ENCODE measurements around the gene ZNF423.
"Not testable (repeated sequence)": the region's sequence is repeated elsewhere in the genome, so short reads cannot be mapped to it uniquely, and the experiment has no call there.

The ZNF423 gene

GRCh38 chr16:49575346-49576172, 280.4 kb downstream of the ZNF423 start:
- no peak for DNase-seq

GRCh38 chr16:49574826-49575225, 281.1 kb downstream of the ZNF423 start:
- DNase-seq, result no peak

DNA sequence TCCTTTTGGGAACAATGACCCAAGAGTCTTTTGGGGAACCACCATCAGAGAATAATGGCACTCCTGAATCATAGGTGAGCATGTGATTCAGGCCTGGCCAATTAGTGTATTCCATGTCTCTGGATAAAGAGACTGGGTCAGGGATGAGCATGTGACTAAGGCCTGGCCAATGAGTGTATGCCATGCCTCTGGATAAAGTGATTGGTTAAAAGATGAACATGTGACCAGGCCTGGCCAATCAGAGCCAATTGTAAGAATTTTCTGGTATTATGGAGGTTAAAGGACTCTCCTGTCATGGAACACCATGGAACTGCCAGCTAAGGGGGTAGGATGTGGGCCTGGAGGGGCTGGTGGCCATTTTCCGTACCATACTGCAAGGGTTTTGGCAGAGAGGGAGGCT, 288.0 kb downstream of the ZNF423 start:
- no peak for DNase-seq

GRCh38 chr16:49566432-49566831, 289.5 kb downstream of the ZNF423 start:
- DNase-seq, result no peak

- DNase-seq, result no peak
Measured at GRCh38 chr16:49564496-49565229, 291.2 kb downstream of the ZNF423 start.

DNA sequence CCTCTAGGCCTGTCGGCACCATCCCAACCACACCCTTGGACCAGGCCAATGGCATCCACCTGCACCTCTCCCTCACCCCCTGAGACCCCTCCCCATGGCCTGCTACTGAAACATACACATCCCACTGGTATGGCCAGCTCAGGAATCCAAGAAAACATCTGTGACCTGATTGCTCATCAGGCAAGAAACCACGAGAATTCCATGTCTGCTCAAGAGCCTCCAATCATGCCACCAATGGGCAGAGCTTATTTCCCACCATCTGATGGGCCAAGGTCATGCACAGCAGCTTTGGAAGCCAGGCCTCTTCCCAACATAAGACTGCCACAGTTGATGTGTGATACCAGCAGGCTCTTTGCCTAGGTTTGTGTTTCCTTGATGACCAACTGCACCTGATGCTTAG, 292.2 kb downstream of the ZNF423 start:
- DNase-seq, result no peak

DNA sequence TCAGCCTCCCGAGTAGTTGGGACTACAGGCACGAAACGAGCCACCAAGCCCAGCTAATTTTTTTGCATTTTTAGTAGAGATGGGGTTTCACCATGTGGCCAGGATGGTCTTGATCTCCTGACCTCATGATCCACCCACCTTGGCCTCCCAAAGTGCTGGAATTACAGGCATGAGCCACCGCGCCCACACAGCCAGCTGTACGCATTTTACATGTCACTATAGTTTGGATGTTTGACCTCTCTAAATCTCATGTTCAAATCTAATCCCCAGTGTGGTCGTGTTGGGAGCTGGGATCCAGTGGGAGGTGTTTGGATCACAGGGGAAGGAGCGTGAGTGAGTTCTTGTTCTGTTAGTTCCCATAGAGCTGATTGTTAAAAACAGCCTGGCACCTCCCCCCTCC, 293.0 kb downstream of the ZNF423 start:
- DNase-seq, result not testable (repeated sequence)

GRCh38 chr16:49562228-49562627, 293.7 kb downstream of the ZNF423 start:
- DNase-seq, result no peak

DNA sequence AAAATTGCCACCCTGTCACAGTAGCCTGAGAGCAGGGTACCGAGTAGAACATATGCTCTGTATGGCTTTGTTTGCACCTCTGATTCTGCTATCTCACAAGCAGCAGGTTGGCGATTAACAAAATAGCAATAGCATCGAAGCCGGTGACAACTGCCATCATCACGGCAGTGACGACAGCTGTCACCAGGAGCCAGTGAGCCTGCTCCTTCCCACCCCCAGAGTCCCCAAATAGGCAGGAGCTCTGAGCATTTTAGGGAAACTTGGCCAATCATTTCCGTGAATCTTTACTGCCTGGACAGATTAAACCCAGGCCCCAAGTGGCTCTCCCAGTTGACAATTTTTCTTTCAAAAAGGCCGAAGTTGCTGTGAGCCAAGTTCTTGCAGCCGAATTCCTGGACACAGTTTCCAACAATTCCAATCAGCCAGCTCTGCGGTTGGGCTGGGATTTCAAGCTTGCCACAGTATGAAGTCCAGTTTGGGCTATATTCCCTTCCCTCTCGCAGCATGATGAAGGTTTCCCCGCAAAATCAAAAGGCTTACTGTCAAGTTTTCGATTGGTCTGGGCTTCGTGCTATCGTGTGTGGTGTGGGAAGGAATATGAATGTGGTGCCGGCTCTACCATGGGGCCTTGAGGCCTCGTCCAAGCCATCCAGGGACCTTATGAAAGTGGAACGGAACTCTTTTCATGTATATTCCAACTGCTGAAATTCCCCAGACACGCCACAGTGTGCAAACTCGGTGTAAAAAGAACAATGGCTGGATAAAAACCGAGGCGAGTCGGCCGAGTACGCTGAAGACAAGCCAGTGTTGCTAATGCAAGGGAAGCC, 295.7 kb downstream of the ZNF423 start:
- DNase-seq, result no peak

- DNase-seq, result no peak
Measured at GRCh38 chr16:49559242-49559641, 296.7 kb downstream of the ZNF423 start.

- DNase-seq, result no peak
Measured at GRCh38 chr16:49558451-49558850, 297.5 kb downstream of the ZNF423 start.

DNA sequence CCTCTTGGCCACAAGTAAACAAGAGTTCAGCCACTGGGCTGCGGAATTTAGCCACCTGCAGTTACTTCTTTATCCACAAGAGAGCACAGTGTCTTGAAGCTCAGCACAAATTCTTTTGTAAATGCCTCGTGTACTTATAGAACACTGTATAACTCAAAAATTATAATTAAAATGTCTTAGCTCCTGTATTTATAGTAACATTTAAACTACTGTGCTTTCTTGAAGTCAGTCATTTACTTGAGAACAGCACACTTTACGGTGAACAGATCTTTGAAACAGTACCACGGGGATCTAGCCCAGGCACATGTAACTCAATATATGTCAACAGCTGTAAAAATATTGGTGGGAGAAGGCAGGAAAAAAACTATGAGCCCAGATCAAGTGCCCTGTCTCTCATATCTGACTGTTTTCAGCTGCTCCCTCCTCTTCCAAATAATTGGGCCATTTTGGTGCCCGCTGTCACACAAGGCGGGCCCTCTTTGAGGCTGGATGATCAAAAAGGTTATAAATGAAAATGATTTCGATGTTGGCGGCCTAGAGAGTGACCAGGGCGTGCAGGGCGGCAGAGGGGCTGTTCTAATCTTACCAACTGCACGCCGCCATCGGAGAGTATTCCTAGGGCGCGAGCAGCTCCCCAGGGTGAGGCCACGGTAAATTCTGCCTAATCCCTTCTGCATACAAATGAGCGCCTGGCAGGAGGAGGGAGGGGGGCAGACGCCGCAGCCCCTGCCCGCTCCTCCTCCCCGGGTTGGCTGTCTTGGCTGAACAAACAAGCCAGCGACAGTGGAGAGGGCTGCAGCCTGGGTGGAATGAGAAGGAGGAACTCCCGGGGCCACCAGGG, 299.1 kb downstream of the ZNF423 start:
- no peak for DNase-seq

DNA sequence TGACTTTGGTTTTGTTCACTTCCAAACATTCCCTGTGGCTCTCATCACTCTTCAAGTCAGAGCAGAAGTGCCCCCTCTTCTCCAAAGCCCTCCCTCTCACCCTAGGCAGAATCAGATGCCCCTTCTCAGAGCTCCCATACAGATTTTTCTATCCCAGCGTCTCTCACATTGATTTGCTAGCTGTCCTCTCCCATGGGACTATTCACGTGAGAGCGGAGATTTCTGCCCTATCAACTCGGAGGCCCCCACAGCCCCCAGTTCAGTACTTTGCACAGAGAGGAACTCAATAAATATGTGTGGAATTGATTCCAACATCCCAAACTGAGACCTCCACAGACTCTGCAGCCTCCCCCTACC, 299.7 kb downstream of the ZNF423 start:
- DNase-seq, result no peak

GRCh38 chr16:49554681-49555080, 301.2 kb downstream of the ZNF423 start:
- no peak for DNase-seq

DNA sequence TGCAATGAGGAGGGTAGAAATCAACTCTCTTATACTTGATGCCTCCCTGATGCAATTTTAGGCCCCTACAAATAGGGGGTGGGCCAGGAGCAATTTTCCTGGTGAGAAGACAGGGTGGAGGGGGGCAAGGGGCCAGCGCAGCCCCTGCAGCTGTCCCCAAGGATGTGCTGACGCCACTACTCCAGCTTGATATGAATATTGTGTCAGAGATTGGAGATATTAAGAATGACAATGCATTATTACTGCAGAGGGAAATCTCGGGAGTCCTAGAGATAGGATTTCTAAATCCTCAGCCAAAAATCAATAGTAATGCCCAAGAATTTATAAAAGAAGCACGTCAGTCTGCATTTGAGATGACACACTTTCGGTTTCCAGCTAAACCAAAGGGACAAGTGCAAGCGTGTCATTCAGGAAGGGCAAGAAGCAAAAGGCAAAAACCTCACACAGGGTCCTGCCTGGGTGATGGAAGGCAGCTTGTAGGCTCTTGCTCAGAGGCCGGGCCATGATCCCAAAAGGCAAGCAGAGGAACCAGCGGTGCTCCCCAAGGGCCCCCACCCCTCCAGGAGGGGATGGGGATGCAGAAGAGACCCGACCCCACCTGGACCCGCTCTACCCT, 303.5 kb downstream of the ZNF423 start:
- DNase-seq, result no peak

GRCh38 chr16:49550666-49551065, 305.2 kb downstream of the ZNF423 start:
- DNase-seq, result no peak

DNA sequence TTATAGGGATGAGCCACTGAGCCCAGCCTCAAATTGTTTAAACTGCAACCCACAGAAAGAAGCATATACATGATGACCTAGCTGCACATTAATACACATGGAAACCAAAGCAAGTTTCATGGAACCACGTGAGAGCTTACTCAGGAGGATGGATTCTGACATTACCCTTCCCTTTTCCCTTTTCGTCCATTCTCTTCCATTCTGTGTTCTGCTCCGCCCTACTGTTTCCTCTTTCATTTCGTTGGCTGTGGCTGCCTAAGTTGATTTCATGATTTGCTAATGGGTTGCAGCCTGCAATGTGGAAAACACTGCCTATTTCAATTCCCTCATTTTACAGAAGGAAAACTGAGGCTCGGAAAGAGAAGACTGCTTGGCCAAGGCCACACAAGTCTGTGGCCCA, 305.8 kb downstream of the ZNF423 start:
- no peak for DNase-seq

GRCh38 chr16:49548325-49548970, 307.5 kb downstream of the ZNF423 start:
- no peak for DNase-seq

DNA sequence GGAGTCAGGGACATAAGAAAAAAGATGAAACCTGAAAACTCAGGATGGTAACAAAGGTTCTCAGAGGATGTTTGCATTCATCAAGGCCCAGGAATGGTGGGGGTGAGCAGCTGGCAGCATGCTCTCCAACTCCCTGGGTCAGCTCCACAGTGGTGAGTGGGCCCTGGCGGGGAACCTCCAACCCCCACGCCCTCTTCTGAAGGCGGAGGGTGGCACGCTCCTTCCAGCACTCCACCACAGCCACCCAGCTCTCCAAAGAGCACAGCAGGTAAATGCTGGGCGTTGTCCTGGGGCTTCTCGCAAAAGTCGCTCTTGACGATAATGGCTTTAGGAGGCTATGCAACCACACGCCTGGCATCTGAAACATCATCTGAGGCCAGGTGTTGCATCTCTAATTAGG, 308.5 kb downstream of the ZNF423 start:
- DNase-seq, result no peak

- DNase-seq, result no peak
Measured at GRCh38 chr16:49546735-49547134, 309.2 kb downstream of the ZNF423 start.

- no peak for DNase-seq
Measured at GRCh38 chr16:49545741-49546448, 310.0 kb downstream of the ZNF423 start.
